Left forelimb (tissue), 1 donor: Measurements from ENCODE around the gene RHBDD3.
"Not testable (repeated sequence)": the region's sequence is repeated elsewhere in the genome, so short reads cannot be mapped to it uniquely, and the experiment has no call there.

Source experiments
- DNase-seq: peaks from one replicate; pipeline ENCODE4 v3.0.0-alpha.2; 2018; ENCODE audit warnings: low spot score

RHBDD3 gene

DNA sequence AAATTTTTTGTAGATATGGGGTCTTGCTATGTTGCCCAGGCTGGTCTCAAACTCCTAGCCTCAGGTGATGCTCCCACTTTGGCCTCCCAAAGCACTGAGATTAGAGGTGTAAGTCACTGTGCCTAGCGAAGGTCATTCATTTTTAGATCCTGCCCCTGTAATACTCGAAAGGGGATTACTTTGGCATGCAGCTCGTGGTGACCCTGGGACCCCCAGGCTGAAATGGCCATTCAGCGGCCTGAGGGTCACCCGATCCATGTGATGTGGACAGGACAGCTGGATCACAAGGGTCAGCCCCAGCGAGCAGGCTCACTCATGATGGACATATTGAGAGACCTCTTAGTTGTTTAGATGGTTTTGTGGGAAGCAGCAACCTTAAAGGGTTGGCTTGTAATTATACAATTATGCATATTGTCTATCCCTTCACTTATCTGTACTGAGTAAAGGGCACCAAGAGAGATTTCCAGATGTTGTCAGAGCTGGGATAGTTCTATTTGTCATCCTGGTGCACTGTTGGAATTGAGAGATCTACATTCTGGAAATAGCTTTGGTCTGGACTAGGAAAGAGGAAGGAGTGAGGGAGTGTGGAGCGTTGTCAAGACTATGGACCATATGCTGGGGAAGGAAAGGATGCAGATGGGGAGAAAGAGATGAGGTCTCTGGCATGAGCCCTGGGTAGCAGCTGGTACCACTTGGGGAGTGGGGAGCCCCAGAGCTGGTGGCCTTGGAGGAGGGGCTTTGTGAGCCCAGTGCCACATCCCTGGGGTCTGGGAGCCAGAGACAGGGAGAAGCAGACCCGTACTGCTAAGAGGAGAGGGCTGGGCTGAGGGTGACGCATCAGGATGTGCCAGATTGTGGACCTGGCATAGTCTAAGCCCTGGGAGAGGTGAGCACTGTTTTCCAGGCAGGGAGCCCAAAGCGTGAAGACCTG, 15.5 kb downstream of the RHBDD3 start:
- DNase-seq: no peak

DNA sequence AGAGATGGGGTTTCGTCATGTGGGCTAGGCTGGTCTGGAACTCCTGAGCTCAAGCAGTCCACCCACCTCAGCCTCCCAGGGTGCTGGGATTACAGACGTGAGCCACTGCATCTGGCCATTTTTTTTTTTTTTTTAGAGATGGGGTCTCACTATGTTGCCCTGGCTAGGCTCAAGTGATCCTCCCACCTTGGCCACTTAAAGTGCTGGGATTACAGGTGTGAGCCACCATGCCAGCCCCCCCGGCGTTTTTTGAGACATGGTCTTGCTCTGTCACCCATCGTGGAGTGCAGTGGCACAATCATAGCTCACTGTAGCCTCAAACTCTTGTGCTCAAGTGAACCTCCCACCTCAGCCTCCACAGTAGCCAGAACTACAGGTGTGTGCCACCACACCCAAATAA, 16.5 kb downstream of the RHBDD3 start:
- no peak for DNase-seq

DNA sequence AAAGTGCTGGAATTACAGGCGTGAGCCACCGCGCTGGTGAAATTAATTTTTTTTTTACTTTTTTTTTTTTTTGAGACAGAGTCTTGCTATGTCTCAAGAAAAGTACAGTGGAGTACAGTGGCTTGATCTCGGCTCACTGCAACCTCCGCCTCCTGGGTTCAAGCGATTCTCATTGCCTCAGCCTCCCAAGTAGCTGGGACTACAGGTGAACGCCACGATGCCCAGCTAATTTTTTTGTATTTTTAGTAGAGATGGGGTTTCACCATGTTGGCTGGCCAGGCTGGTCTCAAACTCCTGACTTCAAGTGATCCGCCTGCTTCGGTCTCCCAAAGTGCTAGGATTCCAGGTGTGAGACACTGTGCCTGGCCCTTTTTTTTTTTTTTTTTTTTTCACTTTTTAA, 19.9 kb downstream of the RHBDD3 start:
- not testable (repeated sequence) for DNase-seq

DNA sequence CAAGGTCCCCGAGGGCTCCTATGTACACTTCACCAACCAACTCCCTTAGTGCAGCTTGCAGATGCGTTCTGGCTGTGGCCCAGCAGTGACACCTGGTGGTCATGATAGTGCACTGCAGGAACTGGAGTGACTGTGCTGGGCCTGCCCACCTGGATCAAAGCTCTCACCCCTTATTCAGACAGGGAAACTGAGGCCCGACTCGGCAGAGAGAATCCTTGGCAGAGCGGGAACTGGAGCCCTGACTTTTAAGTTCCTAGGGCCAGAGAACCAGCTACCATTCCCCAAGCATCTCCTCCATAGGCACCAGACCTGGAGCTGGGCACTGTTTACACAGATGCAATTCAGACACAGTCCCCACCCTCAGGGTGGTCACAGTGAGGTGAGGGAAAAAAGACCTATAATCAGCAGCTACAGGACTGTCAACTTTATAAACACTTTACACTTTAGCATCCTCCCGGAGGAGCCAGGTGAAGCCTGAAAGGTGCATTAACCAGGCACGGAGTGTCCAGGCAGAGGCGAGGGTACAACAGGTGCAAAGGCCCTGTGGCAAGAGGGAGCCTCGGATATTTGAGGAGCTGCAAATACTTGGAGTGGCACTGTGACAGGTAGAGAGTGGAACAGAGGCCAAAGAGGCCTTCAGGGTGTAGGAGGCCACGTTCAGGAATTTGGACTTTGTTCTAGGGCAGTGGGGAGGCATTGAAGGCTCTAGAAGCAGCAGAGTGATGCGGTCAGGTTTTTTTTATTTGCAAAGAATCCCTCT, 22.0 kb downstream of the RHBDD3 start:
- peak; percentile 82 for DNase-seq

DNA sequence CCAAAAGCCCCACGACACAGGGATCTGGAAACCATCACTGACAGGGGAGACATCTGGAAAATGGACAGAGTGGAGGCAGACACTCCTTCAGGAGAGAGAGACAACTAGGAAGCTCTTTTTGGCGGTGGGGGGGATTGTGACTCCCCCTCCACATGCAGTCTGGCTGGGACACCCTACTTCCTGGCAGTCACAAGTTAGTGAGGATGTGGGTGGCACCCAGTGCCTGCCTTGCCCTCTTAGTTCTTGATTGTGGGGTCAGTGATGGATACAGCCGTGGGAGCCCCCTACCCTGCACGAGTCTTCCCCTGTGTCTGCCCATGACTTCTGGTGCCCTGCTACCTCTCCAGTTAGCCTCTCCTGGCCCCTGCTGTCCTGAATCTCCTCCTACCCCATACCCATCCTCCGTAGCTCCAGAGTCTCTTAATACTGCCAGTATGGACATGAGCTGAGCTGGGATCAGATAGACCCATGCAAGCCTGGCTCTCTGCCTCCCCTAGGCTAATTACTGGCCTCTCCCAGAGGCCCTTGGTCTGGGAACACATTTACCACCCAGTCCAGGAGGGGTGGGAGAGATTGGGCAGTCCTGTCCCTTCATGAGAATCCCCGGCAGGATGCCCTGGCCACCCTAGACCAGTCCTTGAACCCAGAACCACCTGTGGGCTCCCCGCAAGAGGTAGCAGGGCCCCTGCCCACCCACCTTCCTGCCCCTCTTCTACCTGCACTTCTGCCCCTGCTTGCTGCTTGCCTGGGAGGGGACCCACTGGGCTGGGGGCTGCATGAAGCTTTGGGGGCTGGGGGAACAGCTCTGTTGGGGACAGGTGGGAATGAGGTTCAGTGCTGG, 22.8 kb downstream of the RHBDD3 start:
- peak; percentile 58 for DNase-seq

DNA sequence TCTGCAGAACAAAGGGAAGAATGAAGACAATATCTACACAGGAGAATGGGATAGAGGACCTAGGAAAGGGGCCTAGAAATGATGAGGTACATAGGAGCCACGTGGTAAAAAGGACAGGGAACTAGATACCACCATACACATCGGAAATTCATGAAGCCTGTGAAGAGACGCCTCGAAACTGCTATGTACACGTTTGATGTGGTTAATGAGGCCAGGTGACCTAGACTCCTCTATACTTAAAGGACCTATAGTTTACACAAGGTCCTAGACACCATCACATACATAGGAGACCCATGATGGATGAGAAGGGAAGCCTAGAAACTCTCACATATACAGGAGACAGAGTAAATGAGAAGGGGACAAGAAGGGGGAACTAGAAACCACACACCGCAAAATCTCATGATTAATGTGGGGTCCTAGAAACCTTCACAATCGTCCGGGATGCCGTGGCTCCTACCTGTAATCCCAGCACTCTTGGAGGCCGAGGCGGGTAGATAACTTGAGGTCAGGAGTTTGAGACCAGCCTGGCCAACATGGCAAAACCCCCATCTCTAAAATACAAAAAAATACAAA, 23.8 kb downstream of the RHBDD3 start:
- no peak for DNase-seq

DNA sequence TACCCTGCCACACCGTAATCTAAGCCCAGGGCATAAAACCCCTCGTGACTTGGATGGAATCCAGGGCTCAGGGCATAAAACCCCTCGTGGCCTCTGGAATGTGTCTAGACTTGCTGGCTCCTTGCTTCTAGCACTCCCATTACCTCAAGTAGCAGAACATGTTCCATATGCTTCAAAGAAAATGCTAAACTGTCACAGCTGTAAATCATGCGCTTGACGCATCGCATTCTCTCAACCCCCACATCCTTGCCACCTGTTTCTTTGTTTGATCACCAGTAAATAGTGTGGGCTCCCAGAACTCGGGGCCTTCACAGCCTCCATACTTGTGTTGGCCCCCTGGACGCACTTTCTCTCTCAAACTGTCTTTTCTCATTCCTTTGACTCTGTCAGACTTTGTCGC, 27.3 kb downstream of the RHBDD3 start:
- not testable (repeated sequence) for DNase-seq

DNA sequence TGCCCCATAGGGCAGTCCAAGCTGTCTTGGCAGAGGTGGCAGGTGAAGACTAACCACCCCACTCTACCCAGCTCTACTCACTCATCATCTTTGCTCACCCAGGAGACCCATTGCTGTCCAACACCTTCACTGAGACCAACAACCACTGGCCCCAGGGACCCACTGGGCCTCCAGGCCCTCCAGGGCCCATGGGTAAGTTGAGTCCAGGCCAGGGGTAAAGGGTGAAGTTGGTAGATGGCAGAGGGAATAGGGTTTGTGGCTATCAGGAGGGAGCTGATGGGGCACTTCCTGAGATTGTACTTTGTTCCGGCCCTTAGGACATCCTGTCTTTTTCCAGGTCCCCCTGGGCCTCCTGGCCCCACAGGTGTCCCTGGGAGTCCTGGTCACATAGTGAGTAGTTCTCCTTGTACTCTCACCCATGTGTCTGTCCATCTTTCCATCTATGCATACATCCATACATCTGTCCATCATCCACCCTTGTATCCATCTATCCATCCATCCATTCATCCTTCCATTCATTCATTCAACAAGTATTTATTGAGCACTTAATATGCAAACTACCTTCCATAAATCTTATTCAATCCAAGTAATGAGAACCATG, 34.4 kb downstream of the RHBDD3 start:
- peak; percentile 55 for DNase-seq

DNA sequence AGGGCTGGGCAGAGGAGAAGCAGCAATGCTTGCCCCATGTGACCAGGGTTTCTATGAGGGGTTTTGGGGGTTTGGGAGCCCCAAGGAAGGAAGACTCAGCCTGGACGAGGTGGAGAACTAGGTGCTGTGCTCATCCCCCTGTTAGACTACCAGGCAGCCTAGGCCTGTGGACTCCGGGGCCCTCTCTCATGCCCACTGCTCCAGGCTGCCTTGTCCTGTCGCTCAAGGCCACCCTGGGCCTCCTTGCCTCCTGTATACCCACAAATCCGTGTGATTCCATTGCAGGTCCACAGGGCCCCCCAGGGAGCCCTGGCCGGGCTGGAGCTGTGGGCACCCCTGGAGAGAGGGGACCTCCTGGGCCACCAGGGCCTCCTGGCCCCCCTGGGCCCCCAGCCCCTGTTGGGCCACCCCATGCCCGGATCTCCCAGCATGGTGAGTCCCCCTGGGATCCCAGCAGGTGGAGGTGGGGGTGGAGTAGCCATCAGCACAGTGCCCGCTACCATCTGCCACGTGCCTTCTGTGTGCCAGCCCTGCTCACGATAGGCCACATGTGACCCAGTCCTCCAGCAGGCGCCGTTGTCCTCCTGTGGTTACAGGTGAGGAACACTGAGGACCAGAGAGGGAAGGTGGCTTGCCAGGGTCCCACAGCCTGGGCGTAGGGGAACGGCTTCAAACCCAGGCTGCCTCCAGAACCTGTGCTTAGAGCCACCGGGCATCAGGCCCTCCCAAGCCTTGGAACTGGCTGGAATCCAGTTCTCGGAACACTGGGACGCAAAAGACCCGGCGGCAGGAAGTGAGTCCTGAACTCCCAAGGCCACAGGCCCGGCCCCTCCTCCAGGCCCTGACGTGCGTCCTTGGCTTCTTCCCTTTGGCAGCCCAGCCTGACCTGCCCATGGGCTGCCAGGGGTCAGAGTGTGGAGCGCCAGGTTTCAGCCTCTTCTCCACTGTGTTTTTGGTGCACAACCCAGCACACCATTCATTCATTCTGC, 35.5 kb downstream of the RHBDD3 start:
- peak; percentile 52 for DNase-seq

DNA sequence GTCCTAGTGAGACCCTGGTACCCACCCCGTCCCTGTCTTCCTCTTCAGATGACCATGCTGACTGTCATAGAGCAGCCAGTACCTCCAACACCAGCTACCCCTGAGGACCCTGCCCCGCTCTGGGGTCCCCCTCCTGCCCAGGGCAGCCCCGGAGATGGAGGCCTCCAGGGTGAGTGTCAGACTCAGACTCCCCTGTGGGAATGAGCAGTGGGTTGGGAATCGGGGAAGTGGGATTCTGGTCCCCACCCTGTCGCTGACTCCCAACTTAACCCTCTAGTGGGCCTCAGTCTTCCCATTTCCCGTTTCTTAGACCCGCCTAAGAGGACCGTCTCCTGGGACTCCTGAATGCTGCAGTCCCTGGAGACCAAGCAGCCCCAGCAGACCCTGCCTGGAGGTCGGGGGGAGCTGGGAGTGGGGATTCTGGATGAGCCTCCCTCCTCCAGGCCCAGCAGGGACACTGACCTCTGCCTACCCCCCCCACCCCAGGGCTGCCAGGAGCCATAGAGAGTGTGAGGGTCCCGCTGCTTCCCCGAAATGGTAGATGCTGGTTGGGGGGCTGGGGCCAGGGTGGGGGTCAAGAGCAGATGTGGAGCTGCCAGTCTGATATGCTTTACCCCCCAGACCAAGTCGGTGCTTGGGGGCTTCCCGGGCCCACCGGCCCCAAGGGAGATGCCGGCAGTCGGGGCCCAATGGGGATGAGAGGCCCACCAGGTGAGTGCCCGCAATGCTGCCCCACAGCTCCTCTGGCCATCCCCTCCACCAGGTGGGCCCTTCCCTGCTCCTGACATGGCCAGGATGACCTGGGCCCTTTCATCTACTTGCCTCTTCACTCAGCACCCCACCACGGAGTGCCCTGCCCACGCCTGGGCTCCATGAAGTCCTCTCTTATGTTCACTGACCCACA, 36.6 kb downstream of the RHBDD3 start:
- peak; percentile 57 for DNase-seq

DNA sequence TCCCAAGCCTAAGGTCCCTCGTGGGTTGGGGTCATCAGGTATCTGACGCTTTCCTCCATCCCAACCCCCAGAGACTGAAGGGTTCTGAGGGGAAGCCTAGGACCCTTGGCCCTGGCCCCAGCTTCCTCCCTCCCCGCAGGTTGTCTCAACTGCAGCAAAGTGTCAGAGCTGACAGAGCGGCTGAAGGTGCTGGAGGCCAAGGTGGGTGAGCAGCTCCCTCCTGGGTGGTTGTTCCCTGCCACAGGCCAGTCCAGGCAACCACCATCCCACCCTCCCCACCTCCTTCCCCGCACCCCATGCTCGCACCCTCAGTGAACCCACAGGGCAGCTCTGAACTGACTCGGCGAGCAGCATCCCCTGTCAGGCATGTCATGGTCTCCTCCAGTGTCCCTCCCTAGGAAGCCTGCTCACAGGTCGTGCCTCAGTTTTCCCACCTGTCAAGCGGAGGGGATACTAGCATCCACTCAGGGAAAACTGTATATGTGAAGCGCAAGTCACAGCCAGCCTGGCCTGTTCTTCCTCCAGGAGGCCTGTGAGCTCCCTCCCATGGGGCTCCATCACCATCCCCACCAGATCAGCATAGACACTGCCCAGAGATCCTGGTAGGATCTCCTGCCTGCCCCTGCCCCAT, 41.3 kb downstream of the RHBDD3 start:
- peak; percentile 64 for DNase-seq

DNA sequence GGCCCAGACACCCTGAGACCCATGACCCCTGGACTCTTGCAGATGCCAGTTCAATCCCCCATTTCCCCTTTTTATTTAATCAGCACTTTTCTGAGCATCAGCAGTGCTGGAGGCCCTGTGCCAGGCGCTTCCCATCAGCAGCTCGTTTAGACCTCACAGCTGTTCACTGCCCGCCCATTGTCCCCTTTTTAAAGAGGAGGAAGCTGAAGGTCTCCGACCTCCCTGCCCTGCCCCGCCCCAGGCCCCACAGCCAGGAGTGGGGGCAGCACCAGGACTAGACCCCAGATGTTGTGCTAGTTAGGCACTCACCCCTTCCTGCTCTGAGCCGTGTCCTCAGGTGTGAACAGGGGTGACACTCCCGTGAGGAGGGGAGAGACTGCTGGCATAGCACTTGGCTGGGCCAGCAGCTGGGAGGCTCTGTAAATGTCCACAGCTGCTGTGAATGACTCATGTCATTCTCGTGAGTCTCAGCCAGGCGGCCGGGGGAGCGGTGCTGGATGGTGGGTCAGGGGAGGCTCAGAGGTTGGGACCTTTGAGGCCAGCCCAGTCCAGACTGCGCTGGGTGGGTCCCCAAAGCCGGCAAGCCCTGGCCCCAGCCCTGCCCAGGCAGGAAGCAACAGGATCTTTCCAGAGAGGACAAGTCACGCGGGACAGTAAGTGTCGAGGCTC, 42.2 kb downstream of the RHBDD3 start:
- DNase-seq: peak; percentile 80

DNA sequence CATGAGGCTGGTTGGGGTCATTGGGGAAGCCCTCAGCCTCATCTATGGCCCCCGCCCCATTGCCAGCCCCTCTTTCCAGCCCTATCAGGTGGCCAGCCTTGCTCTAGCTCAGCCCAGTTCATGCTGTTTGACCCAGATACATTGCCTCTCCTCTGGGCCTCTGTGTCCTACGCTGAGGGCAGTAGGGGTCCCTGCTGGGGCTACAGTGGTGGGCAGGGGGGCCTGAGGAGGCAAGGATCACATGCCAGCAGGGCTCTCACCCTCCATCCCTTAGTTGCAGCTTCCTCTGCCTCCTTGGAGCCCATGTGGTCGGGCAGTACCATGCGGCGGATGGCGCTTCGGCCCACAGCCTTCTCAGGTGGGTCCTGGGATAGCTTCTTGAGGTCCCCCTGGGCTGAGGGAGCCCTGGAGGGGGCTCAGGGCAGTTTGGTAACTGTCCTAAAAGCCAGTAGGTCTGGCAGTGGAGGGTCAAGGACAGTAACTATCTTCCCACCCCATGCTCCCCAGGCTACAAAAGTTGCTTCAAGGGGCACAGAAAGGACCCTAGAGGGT, 42.8 kb downstream of the RHBDD3 start:
- peak; percentile 59 for DNase-seq

DNA sequence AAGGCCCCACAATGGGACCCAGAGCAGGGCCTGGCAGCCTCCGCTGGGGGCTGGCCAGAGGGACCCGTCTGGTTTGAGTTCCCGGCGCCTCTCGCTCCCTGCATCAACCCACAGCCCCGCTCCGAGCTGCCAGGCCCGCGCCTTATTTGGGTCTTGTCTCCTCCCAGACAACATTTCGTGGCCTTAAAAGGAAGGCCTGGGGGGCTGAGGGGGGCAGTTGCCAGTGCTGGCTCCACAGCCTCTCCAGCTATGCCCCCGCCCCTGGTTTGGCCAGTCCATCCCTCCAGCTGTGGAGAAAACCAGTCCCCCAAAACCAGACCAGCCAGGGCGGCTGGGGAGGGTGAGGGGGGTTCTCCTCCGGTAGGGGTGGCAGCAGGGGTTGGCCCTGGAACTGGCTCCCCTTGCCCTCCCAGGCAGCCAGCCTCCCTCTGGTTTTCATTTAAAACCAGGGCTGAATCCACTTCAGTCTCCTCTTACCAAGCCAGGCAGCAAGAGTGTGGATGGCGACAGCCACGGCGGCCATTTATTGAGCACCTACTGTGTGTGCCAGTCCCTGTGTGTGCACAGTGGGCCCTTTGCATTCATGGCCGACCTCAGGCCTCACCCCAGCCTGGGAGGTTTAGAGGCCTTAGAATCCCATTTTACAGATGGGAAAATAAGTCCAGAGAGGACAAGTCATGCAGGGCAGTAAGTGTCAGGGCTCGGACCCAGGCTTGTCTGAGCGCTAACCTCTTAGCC, 43.5 kb downstream of the RHBDD3 start:
- DNase-seq: peak; percentile 69

DNA sequence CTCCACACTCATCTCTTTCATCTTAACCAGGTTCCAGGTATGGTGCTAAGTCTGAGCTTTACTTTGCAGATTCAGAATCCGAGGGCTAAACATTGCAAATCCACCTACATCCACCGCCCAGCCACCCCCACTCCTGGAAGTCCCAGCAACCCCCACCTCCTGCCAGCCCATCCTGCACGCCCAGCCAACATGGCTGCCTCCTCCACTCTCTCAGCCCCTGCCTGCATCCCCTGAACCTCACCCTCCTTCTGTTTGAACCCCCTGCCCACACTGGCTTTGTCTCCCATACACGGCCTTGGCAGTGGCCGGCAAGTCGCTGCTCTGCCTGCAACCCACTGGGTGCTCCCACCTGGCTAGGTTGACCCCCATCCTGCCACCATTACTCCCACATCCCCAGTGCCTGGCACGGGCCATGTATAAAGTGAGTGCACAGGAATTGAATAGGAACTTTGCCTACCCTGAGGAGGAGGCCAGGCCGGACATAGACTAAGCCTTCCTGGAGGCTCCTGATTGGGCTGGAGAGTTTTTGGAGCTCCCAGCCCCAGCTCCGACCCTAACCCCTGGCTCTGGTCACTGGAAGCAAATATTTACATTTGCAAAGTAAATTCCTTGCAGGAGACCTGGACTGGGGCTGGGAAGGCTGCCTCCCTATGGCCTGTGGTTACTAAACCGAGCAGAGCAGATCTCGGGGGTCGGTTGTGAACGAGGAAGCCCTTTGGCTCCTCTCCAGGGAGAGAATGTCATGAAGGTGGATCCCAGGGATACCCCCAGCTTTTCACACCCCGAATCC, 47.7 kb downstream of the RHBDD3 start:
- no peak for DNase-seq

DNA sequence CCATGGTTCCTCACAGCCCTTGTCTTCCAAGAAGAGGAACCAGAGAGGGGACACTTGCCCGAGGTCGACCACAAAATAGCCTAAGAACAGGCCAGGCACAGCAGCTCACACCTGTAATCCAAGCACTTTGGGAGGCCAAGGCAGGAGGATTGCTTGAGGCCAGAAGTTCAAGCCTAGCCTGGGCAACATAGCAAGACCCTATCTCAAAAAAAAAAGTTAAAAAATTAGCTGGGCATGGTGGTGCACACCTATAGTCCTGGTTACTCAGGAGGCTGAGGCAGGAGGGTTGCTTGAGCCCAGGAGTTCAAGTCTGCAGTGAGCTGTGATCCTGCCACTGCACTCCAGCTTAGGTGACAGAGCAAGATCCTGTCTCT, 48.4 kb downstream of the RHBDD3 start:
- DNase-seq: not testable (repeated sequence)
